ENCODE data around the gene CRYGC. TPM values are rescaled to one million over a fixed set of nuclear protein-coding genes. Genes with fewer than 3 reads are reported as not detected.

The CRYGC gene
- total and polyA plus RNA-seq, 2 of the 13 experiments (the other 11 are each of a cell fraction or from before 2014, with no cell fraction given) = 0.20 to 0.27 TPM

DNA sequence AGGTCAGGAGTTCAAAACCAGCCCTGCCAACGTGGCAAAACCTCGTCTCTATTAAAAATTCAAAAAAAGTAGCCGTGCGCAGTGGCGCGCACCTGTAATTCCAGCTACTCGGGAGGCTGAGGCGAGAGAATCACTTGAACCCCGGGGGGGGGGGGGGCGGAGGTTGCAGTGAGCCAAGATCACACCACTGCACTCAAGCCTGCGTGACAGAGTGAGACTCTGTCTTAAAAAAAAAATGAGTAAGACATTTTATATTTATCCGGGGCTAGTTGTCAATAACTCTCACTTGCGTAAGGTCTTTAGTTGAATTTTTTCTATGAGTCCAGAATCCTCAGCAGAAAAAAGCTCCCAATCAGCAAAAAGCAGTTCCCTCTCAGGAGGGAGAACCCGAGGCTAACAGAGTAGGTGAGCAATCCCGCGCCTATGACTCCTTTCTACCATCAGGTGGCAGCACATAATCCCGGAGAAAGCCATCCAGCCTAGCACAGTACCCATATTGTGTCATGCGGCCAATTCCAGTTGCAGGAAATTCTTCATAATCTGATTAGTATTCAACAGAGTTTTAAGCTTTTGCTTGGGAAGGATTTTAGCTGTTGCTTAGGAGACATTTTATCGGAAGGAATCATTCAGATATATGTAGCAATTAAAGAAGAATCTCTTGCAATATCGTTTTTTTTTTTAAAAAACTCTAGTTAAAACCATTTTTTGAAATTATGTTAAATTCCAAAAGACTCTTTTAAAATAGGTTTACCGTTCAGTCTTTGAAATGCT, 45.6 kb upstream of the CRYGC start (continued):
- peak; percentile 38; the same call in 1 of the 2 replicates for TF ChIP-seq KAT8 (CRISPR knock-in tag; IDR thresholded peaks at IDR 0.05)
- TF ChIP-seq TAF15 (IDR thresholded peaks at IDR 0.05; ENCODE audit: low read depth, low read length, poor library complexity, severe bottlenecking) = no peak
- no peak for TF ChIP-seq ZNF83 (CRISPR knock-in tag; IDR thresholded peaks at IDR 0.05; ENCODE audit: borderline replicate concordance)
- TF ChIP-seq IRF2 (CRISPR knock-in tag; IDR thresholded peaks at IDR 0.05) = no peak; the same call in 1 of the 2 replicates
- TF ChIP-seq ZNF850 (CRISPR knock-in tag; conservative IDR thresholded peaks at IDR 0.05) = no peak
- TF ChIP-seq, protein P1, sequence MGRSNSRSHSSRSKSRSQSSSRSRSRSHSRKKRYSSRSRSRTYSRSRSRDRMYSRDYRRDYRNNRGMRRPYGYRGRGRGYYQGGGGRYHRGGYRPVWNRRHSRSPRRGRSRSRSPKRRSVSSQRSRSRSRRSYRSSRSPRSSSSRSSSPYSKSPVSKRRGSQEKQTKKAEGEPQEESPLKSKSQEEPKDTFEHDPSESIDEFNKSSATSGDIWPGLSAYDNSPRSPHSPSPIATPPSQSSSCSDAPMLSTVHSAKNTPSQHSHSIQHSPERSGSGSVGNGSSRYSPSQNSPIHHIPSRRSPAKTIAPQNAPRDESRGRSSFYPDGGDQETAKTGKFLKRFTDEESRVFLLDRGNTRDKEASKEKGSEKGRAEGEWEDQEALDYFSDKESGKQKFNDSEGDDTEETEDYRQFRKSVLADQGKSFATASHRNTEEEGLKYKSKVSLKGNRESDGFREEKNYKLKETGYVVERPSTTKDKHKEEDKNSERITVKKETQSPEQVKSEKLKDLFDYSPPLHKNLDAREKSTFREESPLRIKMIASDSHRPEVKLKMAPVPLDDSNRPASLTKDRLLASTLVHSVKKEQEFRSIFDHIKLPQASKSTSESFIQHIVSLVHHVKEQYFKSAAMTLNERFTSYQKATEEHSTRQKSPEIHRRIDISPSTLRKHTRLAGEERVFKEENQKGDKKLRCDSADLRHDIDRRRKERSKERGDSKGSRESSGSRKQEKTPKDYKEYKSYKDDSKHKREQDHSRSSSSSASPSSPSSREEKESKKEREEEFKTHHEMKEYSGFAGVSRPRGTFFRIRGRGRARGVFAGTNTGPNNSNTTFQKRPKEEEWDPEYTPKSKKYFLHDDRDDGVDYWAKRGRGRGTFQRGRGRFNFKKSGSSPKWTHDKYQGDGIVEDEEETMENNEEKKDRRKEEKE (IDR thresholded peaks at IDR 0.05) = no peak
- TF ChIP-seq, protein P2, sequence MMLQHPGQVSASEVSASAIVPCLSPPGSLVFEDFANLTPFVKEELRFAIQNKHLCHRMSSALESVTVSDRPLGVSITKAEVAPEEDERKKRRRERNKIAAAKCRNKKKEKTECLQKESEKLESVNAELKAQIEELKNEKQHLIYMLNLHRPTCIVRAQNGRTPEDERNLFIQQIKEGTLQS (CRISPR knock-in tag; IDR thresholded peaks at IDR 0.05) = no peak

DNA sequence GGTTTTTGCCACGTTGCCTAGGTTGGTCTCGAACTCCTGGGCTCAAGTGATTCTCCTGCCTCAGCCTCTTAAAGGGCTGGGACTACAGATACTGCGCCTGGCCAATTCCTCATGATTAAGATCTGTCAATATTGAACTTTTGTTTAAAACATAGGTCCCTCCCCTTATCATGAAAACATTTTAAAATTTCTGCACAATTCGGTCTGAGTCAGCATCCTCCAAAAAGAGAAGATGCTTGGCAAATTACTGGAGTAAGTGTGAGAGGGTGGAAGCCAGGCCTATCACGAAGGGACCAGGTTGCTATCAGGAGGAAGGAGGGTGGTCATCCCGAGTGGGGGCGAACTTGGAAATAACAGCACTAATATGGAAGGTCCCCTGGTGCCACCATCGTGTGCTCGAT, 44.5 kb upstream of the CRYGC start:
- Histone ChIP-seq H3K4me3 (replicated peaks in 1 of 3; ENCODE audit: insufficient read depth in 1 of 3, low read depth in 2 of 3, low read length in 3 of 3) (0 out of 6 replicates have a peak overlapping the region, but pooled peaks of 1 of the 3 experiments have one; percentile 16), H3K4me1 (ENCODE audit: insufficient read depth, low read length) (peaks cover 41% of the 10 kb centered on the region), H3K27me3 (ENCODE audit: control insufficient read depth in 1 of 2, insufficient read depth in 2 of 2, low read length in 2 of 2) (peaks cover 0 to 12% of the 10 kb centered on the region in 2 experiments; a peak in 2 of 5 replicates), H3K9ac (ENCODE audit: insufficient read depth, low read depth, low read length) (no peak overlapping the region), H4K20me1 (ENCODE audit: insufficient read depth, low read length) (no peaks in the 10 kb centered on the region), H3K79me2 (ENCODE audit: insufficient read depth, low read length) (no peaks in the 10 kb centered on the region), H3K4me2 (ENCODE audit: low read depth, low read length) (peak overlapping the region; percentile 48), H3K36me3 (replicated peaks in 1 of 2; ENCODE audit: control insufficient read depth in 1 of 2, insufficient read depth in 2 of 2, low read length in 2 of 2) (no peaks in the 10 kb centered on the region), H3K9me3 (ENCODE audit: low read length) (no peaks in the 10 kb centered on the region), H2AFZ (ENCODE audit: low read length) (peak overlapping the region; percentile 62), H3K27ac (ENCODE audit: extremely low read length, insufficient read depth, low read length) (no peak overlapping the region)
- ChIA-PET POLR2A (interaction anchor here (2.1 kb wide), 1 partner anchor 80 kb away, joined by 10 read pairs; the partner anchor contains the start of gene IDH1), CTCF (ENCODE audit: low intra/inter-chr PET ratio, low total read pairs) (no interaction called here)
- TF ChIP-seq MAFK (conservative IDR thresholded peaks at IDR 0.05 in 1 of 2, IDR thresholded peaks at IDR 0.05 in 1 of 2; ENCODE audit: low read length in 2 of 2) (peak; percentile 39 to 58; a peak in 2 of 4 replicates), MAFF (IDR thresholded peaks at IDR 0.05; ENCODE audit: low read depth, low read length) (peak; percentile 37), ZNF619 (CRISPR knock-in tag; IDR thresholded peaks at IDR 0.05) (no peak), ZMAT3 (CRISPR knock-in tag; conservative IDR thresholded peaks at IDR 0.05) (no peak), MEF2D (CRISPR knock-in tag; IDR thresholded peaks at IDR 0.05) (0 out of 2 replicates have a peak, but pooled peaks have one; percentile 34)
- TF ChIP-seq, protein P3, sequence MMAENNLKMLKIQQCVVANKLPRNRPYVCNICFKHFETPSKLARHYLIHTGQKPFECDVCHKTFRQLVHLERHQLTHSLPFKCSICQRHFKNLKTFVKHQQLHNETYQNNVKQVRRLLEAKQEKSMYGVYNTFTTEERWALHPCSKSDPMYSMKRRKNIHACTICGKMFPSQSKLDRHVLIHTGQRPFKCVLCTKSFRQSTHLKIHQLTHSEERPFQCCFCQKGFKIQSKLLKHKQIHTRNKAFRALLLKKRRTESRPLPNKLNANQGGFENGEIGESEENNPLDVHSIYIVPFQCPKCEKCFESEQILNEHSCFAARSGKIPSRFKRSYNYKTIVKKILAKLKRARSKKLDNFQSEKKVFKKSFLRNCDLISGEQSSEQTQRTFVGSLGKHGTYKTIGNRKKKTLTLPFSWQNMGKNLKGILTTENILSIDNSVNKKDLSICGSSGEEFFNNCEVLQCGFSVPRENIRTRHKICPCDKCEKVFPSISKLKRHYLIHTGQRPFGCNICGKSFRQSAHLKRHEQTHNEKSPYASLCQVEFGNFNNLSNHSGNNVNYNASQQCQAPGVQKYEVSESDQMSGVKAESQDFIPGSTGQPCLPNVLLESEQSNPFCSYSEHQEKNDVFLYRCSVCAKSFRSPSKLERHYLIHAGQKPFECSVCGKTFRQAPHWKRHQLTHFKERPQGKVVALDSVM (CRISPR knock-in tag; IDR thresholded peaks at IDR 0.05) = 0 out of 2 replicates have a peak, but pooled peaks have one; percentile 7
- in situ Hi-C loops (cut with HindIII; ENCODE audit: extremely low pct_ligation_motif_present, low pct_unique_long_range_greater_than_20kb) (no loop called here), intact Hi-C loops (cut with micrococcal nuclease; ENCODE audit: unreplicated experiment) (no loop called here)
- ATAC-seq (peak; percentile 5; the same call in 2 of the 3 replicates), DNase-seq (ENCODE audit: low spot score) (no peak), FAIRE-seq (no peak)
- WGBS (ENCODE audit: low lambda C conversion rate) = 41% methylated on average over 9 of the region's 9 CpGs
- no TSS peak for BruUV-seq (replicated peaks)

All from HepG2 (cell line).